Measurements from ENCODE around the gene CACNA1G.
A peak's percentile ranks its signal among the peaks of the same experiment; 100 is the strongest.

The CACNA1G gene

GRCh38 chr17:50588391-50589049 is 28.0 kb downstream of the CACNA1G start:
- no peak for DNase-seq (ENCODE audit: low spot score)

DNA sequence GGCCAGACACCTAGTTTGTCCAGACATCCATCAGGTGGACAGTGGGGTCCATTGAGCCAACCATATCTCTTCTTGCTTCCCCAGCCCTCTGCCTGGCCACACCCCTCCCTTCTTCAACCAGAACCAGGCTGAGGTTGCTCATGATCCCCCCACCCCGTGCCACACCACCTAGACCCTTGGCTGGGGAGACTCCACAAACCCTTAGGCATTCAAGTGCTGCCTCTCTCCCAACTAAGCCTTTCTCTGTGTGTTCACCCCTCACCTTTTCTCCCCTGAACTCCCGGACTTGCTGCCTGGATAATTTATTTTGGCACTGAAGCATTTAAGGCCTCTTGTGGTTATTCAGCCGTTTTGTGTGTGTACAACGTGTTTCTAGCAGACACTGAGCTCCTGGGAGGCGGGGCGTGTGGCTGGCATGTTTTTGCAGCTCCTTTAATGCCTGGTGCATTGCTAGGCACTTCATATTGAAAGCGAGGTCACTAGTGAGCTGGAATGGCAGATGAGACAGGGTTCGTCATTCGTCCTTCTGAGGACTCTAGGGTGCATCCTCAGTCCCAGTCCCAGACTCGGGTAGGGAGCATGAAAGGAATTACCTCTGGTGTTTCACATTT is 28.7 kb downstream of the CACNA1G start:
- DNase-seq (ENCODE audit: low spot score), result no peak

DNA sequence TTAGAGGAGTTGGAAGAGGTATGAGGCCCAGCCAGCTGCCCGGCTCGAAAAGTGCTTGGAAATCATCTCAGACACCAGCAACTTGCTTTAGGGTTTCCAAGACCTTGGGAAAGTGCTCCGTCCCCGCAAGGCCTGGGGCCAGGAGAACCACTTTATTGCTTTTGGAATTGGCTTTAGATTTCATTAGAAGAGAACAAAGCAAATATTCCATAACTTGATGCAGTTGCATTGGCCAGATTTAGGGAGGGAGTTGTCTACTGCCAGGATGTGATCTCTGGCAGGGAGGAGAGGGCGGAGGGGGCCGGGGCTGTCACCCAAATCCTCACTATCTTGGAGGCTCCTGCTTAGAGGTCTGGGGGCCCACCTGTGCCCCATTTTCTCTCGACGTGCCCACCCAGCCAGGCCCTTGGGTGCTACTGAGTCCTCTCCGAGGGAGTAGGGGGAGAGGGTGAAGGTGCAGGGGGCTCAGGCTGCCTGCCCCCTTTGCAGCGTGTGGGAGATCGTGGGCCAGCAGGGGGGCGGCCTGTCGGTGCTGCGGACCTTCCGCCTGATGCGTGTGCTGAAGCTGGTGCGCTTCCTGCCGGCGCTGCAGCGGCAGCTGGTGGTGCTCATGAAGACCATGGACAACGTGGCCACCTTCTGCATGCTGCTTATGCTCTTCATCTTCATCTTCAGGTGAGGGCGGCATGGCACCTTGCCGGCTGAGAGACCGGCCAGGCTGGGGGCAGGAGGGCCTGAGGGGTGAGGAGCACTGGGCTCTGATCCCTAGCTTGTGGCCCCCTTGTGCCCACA is 30.6 kb downstream of the CACNA1G start:
- DNase-seq (ENCODE audit: low spot score), result no peak

DNA sequence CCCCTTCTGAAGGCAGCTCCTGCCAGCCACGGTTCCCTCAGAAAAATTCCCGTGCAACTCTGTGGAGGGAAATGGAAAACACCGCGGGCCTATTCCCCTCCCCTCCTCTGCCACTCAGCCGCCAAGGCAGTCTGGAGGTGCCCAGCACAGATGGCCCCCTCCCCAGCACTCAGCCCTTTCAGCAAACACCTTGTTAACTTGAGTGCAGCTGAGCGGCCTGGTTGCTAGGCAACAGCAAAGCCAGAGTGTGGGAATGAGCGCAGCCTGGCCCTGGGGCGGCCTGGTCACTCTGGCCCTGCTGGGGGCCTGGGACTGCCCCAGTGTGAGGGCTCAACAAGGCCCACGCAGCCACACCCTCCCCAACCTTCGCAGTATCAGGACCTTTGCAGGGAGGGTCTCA is 32.8 kb downstream of the CACNA1G start:
- no peak for DNase-seq (ENCODE audit: low spot score)

DNA sequence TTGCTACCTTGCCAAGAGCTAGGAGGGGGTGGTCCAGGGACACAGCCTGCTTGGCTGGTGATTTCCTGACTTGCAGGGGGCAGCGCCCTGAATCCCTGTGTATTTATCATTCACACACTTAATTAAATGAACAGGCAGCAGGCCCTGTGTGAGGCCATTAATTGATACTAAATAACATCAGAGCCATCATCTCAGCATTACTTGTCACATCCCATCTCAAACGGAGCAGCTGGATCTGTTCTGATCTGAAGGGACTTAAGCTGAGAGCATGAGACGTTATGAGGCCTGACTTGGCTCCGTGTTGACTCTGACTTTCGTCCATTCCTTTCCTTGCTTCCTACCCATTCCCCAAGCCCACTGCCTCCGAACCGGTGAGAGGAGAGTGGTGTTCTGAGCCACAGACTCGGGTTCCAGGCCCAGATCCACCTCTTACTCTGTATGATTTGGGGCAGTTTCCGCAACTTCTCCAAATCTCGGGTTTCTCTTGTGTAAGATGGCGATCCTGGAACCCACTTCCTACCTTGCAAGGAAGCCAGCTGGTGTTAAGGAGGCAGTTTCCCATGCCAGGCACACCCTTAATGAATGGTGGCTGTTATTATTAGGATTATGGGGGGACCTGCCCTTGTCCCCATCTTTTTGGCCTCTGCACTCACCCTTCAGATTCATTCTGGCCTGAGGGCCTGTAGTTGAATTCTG is 33.8 kb downstream of the CACNA1G start:
- no peak for DNase-seq (ENCODE audit: low spot score)

GRCh38 chr17:50594892-50595291 is 34.4 kb downstream of the CACNA1G start:
- no peak for DNase-seq (ENCODE audit: low spot score)

DNA sequence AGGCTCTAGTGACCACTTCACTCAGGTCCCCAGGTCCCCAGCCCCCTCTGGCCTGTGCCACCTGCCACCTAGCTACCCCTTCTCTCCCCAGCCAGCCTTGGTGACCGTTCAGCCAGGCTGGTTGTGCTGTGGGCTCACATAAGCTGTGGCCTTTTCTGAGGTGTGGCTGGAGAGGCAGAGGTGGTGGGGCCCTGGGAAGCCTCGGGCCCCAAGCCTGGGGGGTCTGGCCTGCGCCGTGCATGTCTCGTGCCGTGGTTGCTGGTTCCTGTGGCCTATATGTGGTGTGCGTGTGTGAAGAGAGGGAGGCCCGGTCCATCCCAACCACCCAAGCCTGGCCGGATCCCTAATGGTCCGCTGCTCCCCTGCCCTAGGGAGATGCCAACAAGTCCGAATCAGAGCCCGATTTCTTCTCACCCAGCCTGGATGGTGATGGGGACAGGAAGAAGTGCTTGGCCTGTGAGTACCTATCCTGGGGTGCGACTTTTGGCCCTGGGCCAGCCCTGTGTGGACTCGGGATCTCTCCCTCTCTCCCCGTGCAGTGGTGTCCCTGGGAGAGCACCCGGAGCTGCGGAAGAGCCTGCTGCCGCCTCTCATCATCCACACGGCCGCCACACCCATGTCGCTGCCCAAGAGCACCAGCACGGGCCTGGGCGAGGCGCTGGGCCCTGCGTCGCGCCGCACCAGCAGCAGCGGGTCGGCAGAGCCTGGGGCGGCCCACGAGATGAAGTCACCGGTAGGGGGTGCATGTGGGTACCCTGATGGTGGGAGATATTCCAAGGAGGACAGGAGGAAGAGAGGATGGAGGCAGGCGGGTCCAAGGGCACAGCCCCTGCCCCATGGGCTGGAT is 35.9 kb downstream of the CACNA1G start:
- no peak for DNase-seq (ENCODE audit: low spot score)

DNA sequence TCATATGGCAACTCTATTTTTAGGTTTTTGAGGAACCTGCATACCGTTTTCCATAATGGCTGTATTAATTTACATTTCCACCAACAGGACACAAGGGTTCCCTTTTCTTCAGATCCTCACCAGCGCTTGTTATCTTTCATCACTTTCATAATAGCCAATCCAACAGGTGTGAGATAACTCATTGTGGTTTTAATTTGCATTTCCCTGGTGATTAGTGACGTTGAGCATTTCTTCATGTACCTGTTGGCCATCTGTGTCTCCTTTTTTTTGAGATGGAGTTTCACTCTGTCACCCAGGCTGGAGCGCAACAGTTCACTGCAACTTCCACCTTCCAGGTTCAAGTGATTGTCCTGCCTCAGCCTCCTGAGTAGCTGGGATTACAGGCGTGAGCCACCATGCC is 38.0 kb downstream of the CACNA1G start:
- no peak for DNase-seq (ENCODE audit: low spot score)

GRCh38 chr17:50599606-50600005 is 39.1 kb downstream of the CACNA1G start:
- no peak for DNase-seq (ENCODE audit: low spot score)

GRCh38 chr17:50601823-50602375 is 41.4 kb downstream of the CACNA1G start:
- DNase-seq (ENCODE audit: low spot score), result no peak

GRCh38 chr17:50602836-50603235 is 42.3 kb downstream of the CACNA1G start:
- no peak for DNase-seq (ENCODE audit: low spot score)

DNA sequence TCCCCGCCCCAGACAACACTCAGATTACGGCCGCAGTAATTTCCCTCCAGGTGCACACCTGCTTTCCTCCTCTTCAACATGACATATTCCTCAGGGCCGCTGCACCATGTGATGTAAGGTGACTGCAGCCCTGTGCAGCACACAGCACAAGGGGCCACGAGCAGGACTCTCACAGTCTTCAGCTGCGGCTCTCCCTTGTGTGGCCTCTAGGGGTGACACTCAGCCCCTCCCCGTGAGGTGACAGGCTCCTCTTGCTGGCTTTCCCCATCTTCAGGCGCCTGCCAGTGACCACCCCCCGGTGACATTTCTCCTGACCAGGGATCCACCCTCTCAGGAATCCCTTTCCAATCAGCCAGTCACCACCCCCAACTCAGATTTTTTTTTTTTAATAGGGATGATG is 42.8 kb downstream of the CACNA1G start:
- DNase-seq (ENCODE audit: low spot score), result no peak

GRCh38 chr17:50604513-50604912 is 44.0 kb downstream of the CACNA1G start:
- peak; percentile 62 for DNase-seq (ENCODE audit: low spot score)

- no peak for DNase-seq (ENCODE audit: low spot score)
These were observed 44.9 kb downstream of the CACNA1G start for GRCh38 chr17:50605429-50605828.

GRCh38 chr17:50607522-50608175 is 47.1 kb downstream of the CACNA1G start:
- DNase-seq (ENCODE audit: low spot score), result no peak

DNA sequence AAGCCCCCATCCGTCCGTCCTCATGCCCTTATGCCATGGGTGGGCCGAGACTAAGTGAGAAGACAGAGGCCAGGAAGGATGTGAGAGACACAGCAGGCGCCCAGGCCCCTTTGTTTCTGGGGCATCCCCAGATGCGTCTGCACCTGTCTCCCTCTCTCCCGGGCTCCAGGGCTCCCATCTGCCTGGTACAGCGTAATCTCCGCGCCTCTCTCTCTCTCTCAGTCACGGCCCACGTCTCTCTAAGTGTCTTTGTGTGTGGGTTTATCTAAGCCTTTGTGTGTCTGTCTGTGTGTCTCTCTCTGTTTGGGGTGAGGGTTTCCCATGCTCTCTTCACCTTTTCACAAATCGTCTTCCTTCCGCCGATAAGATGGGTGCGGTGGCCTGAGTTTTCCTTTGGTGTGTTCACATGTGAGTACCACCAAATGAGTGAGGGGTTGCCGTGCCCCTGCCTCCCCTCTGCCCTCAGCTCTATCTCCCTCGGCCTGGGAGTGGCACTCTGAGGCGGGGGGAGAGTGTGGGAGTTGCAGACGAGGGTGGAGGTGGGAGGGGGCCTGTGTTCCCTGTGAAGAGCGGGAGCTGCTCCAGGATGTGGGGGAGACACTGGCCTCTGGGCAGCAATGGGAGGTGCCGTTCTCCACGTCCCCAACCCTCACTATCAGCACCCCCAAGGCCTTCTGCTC is 48.3 kb downstream of the CACNA1G start:
- no peak for DNase-seq (ENCODE audit: low spot score)

DNA sequence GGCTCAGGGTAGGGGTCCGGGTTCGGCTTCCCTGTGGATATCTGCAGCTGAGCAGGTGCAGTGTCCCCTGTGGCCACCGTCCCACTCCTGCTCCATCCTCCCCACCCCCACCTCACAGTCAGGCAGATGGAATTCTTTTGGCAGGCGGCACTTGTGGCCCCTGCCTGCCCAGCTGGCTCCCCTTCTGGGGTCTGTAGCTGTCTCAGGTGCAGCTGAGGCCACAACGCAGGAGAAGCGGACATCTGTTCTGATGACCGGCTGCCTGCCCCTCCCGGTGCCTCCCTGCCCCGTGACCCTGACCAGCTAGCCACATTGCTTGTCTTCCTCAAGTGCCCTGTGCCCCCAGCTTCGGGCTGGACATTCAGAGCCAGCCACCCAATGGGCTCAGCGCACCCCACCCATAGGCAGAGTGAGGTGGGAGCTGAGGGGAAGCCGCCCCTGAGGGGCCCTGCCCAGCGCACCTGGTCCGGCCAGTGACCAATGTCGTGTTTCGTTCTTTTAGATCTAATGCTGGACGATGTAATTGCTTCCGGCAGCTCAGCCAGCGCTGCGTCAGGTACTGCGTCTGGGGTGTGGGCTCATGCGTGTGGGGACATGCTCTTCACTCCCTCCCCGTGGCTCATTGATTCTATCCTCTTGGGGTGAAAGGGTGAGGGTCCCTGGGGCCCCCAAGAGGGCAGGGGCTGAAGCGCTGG is 49.0 kb downstream of the CACNA1G start:
- no peak for DNase-seq (ENCODE audit: low spot score)

DNA sequence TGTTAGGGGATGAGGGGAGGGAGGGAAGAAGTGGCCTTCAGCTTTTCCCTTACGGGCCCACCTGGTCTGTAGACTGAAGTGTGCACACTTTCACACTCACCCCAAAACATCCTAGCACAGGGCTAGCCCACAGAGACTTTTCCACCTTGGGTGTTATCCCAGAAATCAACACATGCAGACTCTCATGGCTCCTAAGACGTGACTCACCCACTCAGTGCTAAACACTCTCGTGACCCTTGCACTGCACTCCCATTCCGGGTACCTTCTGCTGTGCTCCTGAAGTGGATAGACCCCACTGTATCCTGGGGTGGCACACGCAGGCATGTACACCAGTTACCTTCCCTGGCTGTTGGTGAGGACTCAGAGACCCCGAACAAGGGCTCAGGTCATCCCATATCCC is 51.1 kb downstream of the CACNA1G start:
- no peak for DNase-seq (ENCODE audit: low spot score)

DNA sequence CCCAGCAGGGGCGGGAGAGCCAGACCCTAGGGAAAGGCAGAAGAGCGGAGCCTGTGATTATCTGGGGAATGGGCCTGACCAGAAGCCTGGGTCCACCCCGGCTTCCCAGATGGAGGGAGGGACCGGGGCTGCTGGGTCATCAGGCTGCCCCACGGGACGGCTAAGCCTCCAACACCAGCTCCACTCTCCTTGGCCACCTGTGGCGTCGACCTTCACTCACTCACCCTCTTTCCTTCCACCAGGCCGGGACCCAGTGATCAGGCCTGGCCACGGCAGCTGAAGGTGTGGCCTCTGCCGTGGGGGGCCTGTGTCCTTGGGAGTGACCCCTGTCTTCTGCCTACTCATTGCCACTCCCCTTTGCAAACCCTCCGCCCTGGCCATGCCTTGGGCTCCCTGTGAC is 51.8 kb downstream of the CACNA1G start:
- DNase-seq (ENCODE audit: low spot score), result no peak
